Measurements from ENCODE around the gene B3GNT8.
A peak's percentile ranks its signal among the peaks of the same experiment; 100 is the strongest.

B3GNT8 gene

DNA sequence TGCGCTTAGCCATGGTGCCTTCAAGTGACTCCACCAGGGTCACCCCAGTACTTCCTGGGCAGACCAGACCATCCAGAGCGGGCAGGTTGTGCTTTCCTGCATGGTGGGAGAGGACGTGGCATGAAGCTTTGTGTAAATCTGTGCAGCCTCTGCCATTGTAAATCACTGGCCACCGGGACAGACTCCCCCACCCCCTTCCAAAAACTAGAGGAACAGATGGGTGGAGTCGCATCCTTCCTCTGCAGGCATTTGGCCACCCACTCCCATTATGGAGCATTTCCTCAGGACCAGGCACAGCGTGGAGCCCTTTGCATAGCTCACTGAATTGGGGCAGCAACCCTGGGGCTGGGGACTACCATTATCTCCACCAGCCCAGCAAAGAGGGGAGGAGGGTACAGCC, 21.4 kb downstream of the B3GNT8 start:
- H3K4me3 ChIP-seq (ENCODE audit: low read depth, low read length) = no peak overlapping the region
- TF ChIP-seq, protein P1, sequence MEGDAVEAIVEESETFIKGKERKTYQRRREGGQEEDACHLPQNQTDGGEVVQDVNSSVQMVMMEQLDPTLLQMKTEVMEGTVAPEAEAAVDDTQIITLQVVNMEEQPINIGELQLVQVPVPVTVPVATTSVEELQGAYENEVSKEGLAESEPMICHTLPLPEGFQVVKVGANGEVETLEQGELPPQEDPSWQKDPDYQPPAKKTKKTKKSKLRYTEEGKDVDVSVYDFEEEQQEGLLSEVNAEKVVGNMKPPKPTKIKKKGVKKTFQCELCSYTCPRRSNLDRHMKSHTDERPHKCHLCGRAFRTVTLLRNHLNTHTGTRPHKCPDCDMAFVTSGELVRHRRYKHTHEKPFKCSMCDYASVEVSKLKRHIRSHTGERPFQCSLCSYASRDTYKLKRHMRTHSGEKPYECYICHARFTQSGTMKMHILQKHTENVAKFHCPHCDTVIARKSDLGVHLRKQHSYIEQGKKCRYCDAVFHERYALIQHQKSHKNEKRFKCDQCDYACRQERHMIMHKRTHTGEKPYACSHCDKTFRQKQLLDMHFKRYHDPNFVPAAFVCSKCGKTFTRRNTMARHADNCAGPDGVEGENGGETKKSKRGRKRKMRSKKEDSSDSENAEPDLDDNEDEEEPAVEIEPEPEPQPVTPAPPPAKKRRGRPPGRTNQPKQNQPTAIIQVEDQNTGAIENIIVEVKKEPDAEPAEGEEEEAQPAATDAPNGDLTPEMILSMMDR (IDR thresholded peaks at IDR 0.05; ENCODE audit: low read depth, low read length) = no peak

DNA sequence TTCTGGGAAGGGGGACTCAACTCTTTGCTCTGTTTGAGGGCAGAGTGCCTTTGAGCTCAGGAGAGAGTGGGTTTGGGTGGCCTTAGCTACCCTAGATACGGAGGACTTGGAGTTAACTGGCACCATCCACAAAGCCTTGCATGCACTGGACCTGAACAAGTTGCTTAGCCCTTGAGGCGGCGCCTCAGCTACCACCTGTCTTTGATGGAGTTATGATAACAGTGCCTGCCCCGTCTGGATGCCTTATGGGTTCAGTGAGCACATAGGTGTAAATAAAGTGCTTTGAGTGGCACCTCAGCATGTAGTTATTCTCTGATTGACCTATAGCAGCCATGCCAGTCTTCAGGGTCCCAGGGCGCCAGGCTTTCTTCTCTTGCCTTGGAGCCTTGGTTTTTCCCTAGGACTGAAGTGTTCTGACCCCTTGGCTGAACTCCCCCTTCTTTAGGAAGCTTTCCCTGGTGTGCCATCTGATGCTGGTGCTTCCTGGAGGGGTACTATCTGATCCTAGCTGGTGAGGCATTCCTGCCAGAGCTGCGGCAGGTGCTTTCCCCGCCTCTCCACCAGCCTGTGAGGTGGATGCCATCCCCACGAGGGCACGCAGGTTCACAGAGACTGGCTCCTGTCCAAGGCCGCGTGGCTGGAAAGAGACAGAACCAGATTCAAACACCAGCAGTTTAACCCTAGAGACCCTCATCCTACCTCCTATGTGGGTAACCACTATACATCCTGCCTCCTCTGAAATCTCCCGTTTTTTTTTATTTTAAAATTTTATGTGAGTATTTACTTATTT, 23.8 kb downstream of the B3GNT8 start:
- TF ChIP-seq, protein P1 (IDR thresholded peaks at IDR 0.05; ENCODE audit: low read depth, low read length) = no peak
- H3K4me3 ChIP-seq (ENCODE audit: low read depth, low read length) = no peak overlapping the region

DNA sequence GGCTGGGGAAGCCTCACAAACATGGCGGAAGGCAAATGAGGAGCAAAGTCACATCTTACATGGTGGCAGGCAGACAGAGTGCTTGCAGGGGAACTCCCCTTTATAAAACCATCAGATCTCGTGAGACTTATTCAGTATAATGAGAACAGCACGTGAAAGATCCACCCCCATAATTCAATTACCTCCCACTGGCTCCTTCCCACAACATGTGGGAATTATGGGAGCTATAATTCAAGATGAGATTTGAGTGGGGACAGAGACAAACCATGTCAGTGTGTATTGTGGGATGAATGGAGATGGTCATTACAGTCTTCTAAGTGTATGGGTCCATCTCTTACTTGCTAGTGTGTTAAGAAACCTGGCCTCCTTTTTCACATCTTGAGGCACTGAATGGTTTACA, 25.2 kb downstream of the B3GNT8 start:
- no peak overlapping the region for H3K4me3 ChIP-seq (ENCODE audit: low read depth, low read length)
- TF ChIP-seq, protein P1 (IDR thresholded peaks at IDR 0.05; ENCODE audit: low read depth, low read length) = no peak

DNA sequence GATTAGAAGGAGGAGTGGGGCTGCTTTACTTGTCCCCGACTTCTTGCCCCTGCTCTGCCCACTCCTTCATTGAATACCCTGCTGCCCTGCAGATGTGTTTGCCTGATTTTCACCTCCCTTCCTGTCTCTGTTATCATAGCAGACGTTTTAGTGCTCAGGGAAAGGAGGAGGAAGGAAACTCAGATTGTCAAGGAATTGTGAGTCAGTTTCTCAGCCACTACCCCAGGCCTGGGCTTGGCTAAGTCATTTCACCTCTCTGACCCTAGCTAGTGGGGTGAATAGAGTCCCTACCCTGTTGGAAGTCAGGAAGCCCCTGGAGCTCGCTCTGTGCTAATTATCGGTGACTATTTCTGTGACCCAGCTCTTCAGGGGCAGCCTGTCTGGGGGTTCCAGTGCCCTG, 25.7 kb downstream of the B3GNT8 start:
- H3K4me3 ChIP-seq (ENCODE audit: low read depth, low read length) = no peak overlapping the region
- TF ChIP-seq, protein P1 (IDR thresholded peaks at IDR 0.05; ENCODE audit: low read depth, low read length) = no peak

DNA sequence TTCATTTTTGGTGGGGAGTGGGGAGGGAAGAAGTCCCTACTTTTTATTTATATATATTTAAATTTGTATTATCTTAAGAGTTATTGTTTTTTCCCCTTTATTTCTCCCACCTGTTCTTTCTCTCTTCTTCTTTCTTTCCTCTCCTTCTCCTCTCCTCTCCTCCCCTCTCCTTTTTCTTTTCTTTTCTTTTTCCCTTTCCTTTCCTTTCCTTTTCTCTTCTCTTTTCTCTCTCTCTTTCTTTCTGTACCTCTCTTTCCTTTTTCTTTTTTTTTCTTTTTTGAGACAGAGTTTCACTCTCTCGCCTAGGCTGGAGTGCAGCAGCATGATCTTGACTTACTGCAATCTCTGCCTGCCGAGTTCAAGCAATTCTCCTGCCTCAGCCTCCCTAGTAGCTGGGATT, 27.6 kb downstream of the B3GNT8 start:
- TF ChIP-seq, protein P1 (IDR thresholded peaks at IDR 0.05; ENCODE audit: low read depth, low read length) = no peak
- H3K4me3 ChIP-seq (ENCODE audit: low read depth, low read length) = no peak overlapping the region

DNA sequence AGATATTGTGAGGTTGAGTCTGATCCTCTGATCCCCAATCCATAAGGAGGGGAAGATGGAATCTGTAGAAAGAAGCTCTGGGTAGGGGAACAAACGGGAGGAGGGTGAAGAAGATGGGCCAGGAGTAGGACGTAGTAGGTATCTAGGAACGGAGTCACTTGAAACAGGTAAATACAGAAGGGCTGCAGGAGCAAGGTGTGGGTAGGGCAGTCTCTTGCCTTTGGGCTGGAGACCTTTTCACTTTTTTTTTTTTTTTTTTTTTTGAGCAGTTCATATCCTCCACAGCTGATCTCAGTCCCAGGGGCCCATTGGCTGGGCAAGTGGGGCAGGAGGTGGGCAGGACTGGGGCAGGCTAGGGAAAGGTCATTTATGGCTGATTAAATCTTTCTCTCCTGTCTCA, 28.1 kb downstream of the B3GNT8 start:
- no peak overlapping the region; the same call in 1 of the 2 replicates for H3K4me3 ChIP-seq (ENCODE audit: low read depth, low read length)

DNA sequence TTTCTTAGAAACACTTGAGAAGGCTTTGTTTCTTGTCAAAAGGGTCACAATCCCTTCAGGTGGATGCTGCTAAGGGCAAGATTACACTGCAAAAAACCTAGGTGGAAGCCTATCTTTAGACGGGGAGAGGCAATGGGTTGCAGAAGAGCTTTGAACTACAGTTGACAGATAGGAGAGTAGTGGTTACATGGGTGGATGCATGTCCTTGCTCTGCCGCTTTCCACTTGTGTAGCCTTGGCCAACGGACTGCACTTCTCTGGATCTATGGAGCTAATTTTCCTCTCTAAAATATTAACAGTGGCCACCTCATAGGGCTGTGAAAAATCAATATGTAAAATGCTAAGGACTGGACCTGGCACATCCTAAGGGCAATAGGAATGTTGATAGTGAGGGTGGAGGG, 28.6 kb downstream of the B3GNT8 start:
- TF ChIP-seq, protein P1 (IDR thresholded peaks at IDR 0.05; ENCODE audit: low read depth, low read length) = no peak
- peak overlapping the region; percentile 100 for H3K4me3 ChIP-seq (ENCODE audit: low read depth, low read length)

More for the DNA sequence above, 28.1 kb downstream of the B3GNT8 start:
- TF ChIP-seq, protein P1 (IDR thresholded peaks at IDR 0.05; ENCODE audit: low read depth, low read length) = no peak
